ENCODE data around the gene NOS1AP.

- TF ChIP-seq ZNF274 (IDR thresholded peaks at IDR 0.05; ENCODE audit: low read depth, low read length) (no peak), SUZ12 (IDR thresholded peaks at IDR 0.05; ENCODE audit: extremely low read depth, insufficient read depth, insufficient read length) (no peak)
Measured at GRCh38 chr1:162089748-162090147, 20.3 kb downstream of the NOS1AP start.
